Measurements from ENCODE around the gene SLC22A13. TPM values are rescaled to one million over a fixed set of nuclear protein-coding genes. Genes with fewer than 3 reads are reported as not detected.

Gene SLC22A13
- total RNA-seq, 2 donors from 2014 or later, result 0.52 TPM; not detected in 1

GRCh38 chr3:38266810-38267209, 1.2 kb downstream of the SLC22A13 start:
- Histone ChIP-seq H3K4me1 (peaks cover 26% of the 10 kb centered on the region), H3K27ac (no peak overlapping the region), H3K4me3 (no peak overlapping the region), H3K36me3 (replicated peaks in 1 of 2; ENCODE audit: insufficient read depth in 1 of 2, low read depth in 2 of 2) (no peaks in the 10 kb centered on the region), H3K9me3 (no peaks in the 10 kb centered on the region), H3K27me3 (no peaks in the 10 kb centered on the region)
- TF ChIP-seq POLR2A (IDR thresholded peaks at IDR 0.05), result no peak
- no peak for TF ChIP-seq CTCF (IDR thresholded peaks at IDR 0.05)
- DNase-seq, result peak in 1 of 4 donors; percentile 50
- intact Hi-C loops (cut with DNase I), result no loop called here
- 40 to 92% methylated on average over 1 of the region's 1 CpG for WGBS, 2 donors
- no peak for ATAC-seq

- TF ChIP-seq POLR2A (IDR thresholded peaks at IDR 0.05), result no peak
- TF ChIP-seq CTCF (IDR thresholded peaks at IDR 0.05), result no peak
- DNase-seq (no peak), ATAC-seq (no peak)
- no peak overlapping the region for H3K4me3 ChIP-seq
- WGBS, 2 donors, result 86 to 97% methylated on average over 2 of the region's 2 CpGs
- H3K4me1 ChIP-seq, result peaks cover 26% of the 10 kb centered on the region
- intact Hi-C loops (cut with DNase I), result no loop called here
- no peaks in the 10 kb centered on the region for H3K27me3 ChIP-seq
- H3K27ac ChIP-seq, result no peak overlapping the region
- no peaks in the 10 kb centered on the region for H3K36me3 ChIP-seq (replicated peaks in 1 of 2; ENCODE audit: insufficient read depth in 1 of 2, low read depth in 2 of 2)
- no peaks in the 10 kb centered on the region for H3K9me3 ChIP-seq
These were observed 2.0 kb downstream of the SLC22A13 start for GRCh38 chr3:38267662-38268061.

- DNase-seq (no peak), ATAC-seq (no peak)
- Histone ChIP-seq H3K36me3 (replicated peaks in 1 of 2; ENCODE audit: insufficient read depth in 1 of 2, low read depth in 2 of 2) (no peaks in the 10 kb centered on the region), H3K9me3 (no peaks in the 10 kb centered on the region), H3K27ac (no peak overlapping the region), H3K4me3 (no peak overlapping the region), H3K27me3 (no peaks in the 10 kb centered on the region), H3K4me1 (peaks cover 26% of the 10 kb centered on the region)
- WGBS, 2 donors, result 70 to 80% methylated on average over 5 of the region's 5 CpGs
- TF ChIP-seq CTCF (IDR thresholded peaks at IDR 0.05), result no peak
- TF ChIP-seq POLR2A (IDR thresholded peaks at IDR 0.05), result no peak
- intact Hi-C loops (cut with DNase I), result no loop called here
These were observed 2.5 kb downstream of the SLC22A13 start for GRCh38 chr3:38268087-38268486.

- Histone ChIP-seq H3K36me3 (replicated peaks in 1 of 2; ENCODE audit: insufficient read depth in 1 of 2, low read depth in 2 of 2) (no peaks in the 10 kb centered on the region), H3K27ac (no peak overlapping the region), H3K9me3 (no peaks in the 10 kb centered on the region), H3K27me3 (no peaks in the 10 kb centered on the region), H3K4me1 (peaks cover 26% of the 10 kb centered on the region), H3K4me3 (no peak overlapping the region)
- no peak for DNase-seq
- intact Hi-C loops (cut with DNase I), result no loop called here
- no peak for TF ChIP-seq CTCF (IDR thresholded peaks at IDR 0.05)
- WGBS, 2 donors, result 56 to 92% methylated on average over 1 of the region's 1 CpG
- no peak for ATAC-seq
These were observed 2.9 kb downstream of the SLC22A13 start for GRCh38 chr3:38268522-38268921.

- no peaks in the 10 kb centered on the region for H3K36me3 ChIP-seq (replicated peaks in 1 of 2; ENCODE audit: insufficient read depth in 1 of 2, low read depth in 2 of 2)
- DNase-seq (no peak), ATAC-seq (no peak)
- H3K27ac ChIP-seq, result no peak overlapping the region
- H3K9me3 ChIP-seq, result no peaks in the 10 kb centered on the region
- H3K27me3 ChIP-seq, result no peaks in the 10 kb centered on the region
- WGBS, 2 donors, result 80 to 95% methylated on average over 3 of the region's 3 CpGs
- intact Hi-C loops (cut with DNase I), result no loop called here
- no peak for TF ChIP-seq CTCF (IDR thresholded peaks at IDR 0.05)
- peaks cover 11% of the 10 kb centered on the region for H3K4me1 ChIP-seq
- H3K4me3 ChIP-seq, result no peak overlapping the region
These were observed 5.0 kb downstream of the SLC22A13 start for GRCh38 chr3:38270606-38271005.

All from body of pancreas (tissue), 4 donors.